ENCODE measurements around the gene POLL.

- TF ChIP-seq, protein P1, sequence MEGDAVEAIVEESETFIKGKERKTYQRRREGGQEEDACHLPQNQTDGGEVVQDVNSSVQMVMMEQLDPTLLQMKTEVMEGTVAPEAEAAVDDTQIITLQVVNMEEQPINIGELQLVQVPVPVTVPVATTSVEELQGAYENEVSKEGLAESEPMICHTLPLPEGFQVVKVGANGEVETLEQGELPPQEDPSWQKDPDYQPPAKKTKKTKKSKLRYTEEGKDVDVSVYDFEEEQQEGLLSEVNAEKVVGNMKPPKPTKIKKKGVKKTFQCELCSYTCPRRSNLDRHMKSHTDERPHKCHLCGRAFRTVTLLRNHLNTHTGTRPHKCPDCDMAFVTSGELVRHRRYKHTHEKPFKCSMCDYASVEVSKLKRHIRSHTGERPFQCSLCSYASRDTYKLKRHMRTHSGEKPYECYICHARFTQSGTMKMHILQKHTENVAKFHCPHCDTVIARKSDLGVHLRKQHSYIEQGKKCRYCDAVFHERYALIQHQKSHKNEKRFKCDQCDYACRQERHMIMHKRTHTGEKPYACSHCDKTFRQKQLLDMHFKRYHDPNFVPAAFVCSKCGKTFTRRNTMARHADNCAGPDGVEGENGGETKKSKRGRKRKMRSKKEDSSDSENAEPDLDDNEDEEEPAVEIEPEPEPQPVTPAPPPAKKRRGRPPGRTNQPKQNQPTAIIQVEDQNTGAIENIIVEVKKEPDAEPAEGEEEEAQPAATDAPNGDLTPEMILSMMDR (IDR thresholded peaks at IDR 0.05) = no peak
- TF ChIP-seq REST (IDR thresholded peaks at IDR 0.05; ENCODE audit: insufficient read depth in 1 of 2, low read depth in 2 of 2, low read length in 1 of 2) (no peak), POLR2AphosphoS5 (IDR thresholded peaks at IDR 0.05; ENCODE audit: low read depth, low read length) (no peak), TCF7L2 (IDR thresholded peaks at IDR 0.05; ENCODE audit: low read depth, low read length) (no peak), SIN3A (IDR thresholded peaks at IDR 0.05; ENCODE audit: borderline replicate concordance, insufficient read depth, low read depth, low read length) (no peak)
These were observed 24.5 kb downstream of the POLL start for GRCh38 chr10:101563497-101564040.

Data from Panc1 (cell line).